Activated CD4-positive, CD25-positive, alpha-beta regulatory T cell (primary cell): ENCODE measurements around the gene SHROOM3.

Experiments
- DNase-seq, 4 experiments: peaks; one replicate each; lab custom pipeline; 2025; lab: John Stamatoyannopoulos, UW

The SHROOM3 gene

GRCh38 chr4:76781698-76782595 is 346.9 kb downstream of the SHROOM3 start:
- no peak for DNase-seq

GRCh38 chr4:76782837-76783236 is 347.8 kb downstream of the SHROOM3 start:
- no peak for DNase-seq

DNA sequence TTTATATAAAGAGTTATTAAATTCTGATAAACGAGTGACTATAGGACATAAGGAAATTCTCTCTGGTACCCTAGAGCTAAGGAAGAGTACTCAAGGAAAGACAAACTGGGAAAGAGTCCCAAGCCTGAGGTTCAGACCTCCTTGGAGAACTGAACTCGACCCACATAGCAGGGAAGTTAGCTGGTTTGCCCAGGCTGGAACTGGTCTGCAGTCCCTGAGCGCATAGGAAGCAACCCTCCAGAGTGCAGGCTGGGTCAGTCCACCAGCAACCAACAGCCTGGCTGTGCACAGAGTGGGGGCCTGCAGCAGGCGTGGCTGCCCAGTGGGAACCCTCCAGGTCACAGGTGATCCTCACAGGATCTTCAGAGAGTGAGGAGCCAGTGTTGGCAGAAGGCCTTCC is 348.8 kb downstream of the SHROOM3 start:
- DNase-seq, result no peak

DNA sequence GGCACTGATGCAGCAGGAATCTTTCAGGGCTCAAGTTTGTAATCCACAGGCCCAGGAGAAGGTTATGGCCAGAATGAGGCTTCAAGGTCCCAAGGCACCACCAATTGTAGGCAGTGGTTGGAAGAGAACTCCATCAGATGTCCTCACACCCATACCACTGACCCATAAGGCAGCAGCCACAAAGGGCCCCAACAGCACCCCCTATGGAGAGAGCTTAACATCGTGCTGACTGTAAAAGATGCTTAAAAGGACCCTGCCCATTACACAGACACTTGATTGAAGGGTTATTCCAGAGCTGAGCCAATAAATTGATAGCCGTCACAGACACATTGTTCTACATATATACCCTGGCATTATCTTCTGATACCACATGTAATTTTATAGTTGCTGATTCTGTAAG is 349.2 kb downstream of the SHROOM3 start:
- no peak for DNase-seq

DNA sequence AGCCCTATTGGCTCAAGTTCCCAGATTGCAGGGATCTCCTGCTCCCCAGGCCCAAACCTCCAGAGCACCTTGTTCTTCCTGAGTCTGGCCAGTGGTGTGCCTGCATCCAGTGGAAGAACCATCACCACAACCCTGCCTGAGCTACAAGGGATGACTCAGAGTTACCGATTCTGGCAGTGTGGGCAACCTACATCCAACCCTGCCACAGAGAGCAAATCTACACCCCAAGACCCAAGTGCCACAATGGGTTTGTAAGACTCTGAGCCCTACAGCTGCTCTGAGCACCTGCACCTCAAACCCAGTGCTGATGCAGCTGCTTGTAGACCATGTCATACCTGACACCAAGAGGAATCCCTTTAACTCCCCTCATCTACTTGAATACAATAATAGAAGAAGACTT is 352.9 kb downstream of the SHROOM3 start:
- no peak for DNase-seq

DNA sequence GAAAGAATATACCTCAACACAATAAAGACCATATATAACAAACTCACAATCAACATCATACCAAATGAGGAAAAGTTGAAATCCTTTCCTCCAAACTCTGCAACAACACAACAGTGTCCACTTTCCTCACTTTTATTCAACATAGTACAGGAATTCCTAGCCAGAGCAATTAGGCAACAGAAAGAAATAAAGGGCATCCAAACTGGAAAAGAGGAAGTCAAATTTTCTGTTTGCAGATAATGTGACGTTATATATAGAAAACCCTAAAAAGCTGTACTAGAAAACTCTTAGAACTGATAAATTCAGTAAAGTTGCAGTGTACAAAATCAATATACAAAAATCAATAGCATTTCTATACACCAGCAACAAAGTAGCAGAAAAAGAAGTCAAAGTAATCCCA is 355.3 kb downstream of the SHROOM3 start:
- DNase-seq, result no peak

DNA sequence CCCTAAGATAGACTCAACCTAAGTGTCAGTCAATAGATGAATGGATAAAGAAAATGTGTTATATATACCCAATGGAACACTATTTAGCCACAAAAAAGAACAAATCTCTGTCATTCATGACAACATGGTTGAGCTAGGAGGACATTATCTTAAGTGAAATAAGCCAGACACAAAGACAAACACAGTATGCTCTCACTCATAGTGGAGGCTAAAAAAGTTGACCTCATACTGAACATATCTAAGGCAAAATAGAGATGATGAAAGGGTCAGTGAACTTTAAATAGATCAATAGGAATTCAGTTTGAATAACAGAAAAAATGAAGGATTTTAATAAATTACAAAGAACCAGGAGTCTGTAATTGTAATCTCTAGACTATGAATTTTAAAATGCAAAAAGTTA is 356.4 kb downstream of the SHROOM3 start:
- DNase-seq, result no peak

GRCh38 chr4:76792418-76792817 is 357.4 kb downstream of the SHROOM3 start:
- no peak for DNase-seq

- no peak for DNase-seq
These were observed 360.2 kb downstream of the SHROOM3 start for GRCh38 chr4:76795243-76795642.

DNA sequence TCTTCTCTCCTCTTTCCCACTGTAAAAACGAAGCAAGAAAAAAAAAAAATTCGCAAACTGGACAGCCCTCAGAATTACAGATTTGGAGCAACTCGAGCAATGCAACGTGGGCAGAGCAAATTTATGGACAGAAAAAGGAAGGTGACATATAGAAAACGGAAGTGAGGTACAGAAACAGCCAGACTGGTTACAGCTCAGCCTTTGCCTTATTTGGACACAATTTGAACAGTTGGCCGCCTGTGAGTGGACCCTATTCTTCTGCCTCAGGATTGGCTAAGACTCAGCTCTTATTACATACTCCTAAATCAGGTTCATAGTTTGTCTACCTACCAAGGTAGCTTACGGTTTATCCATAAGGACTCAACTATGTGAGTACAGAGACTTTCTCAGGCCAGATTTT is 364.1 kb downstream of the SHROOM3 start:
- DNase-seq, result no peak

DNA sequence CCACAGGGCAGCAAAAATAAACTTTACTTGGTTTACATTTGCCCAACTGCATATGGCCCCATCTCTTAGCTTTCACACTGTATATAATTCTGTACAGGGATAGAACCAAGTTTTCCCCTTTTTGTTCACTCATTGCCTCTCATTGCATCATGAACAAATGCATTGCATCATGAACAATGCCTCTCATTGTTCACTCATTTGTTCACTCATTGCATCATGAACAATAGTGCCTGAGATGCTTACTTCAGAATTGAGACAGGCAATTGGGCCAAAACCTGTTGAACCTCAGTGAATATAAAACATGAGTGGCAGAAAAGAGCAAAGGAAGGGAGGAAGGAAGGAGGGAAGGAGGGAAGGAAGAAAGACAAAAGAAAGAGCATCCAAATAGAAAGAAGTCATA is 364.7 kb downstream of the SHROOM3 start:
- no peak for DNase-seq

DNA sequence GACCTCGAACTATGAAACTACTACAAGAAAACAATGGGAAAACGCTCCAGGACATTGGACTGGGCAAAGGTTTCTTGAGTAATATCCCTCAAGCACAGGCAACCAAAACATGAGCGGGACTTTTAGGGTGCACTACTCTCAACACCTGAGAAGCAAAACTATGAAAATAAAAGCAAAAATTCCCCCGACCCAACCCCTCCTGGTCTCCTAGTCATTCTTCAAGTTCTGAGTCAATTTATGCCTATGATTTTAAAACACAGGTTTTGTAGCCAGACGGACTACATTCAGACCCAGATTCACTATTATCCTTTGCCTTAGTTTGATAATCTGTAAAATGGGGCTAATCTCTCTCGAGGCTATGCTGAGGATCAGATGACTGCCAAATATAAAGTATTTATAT is 365.9 kb downstream of the SHROOM3 start:
- no peak for DNase-seq

- DNase-seq, result no peak
These were observed 366.7 kb downstream of the SHROOM3 start for GRCh38 chr4:76801621-76802235.

GRCh38 chr4:76802236-76803021 is 367.4 kb downstream of the SHROOM3 start:
- no peak for DNase-seq

DNA sequence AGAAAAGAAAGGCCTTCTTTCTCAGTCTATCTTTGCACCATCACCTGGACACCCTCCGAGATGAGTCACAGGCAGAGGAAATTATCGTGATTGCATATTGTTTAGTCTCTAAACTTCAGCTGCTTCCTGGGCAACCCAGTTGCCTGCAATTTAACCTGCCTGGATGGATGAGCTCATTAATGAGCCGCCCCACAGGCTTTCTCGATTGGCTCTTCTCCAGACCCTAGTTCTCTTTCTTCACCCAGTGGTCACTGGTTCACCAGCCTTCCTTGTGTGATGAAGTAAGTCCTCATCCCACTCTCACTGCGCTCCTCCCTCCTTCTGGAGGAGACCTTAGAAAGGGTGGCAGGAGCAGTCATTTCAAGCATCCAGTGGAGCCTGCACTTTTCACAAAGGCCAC is 368.5 kb downstream of the SHROOM3 start:
- DNase-seq, result no peak

DNA sequence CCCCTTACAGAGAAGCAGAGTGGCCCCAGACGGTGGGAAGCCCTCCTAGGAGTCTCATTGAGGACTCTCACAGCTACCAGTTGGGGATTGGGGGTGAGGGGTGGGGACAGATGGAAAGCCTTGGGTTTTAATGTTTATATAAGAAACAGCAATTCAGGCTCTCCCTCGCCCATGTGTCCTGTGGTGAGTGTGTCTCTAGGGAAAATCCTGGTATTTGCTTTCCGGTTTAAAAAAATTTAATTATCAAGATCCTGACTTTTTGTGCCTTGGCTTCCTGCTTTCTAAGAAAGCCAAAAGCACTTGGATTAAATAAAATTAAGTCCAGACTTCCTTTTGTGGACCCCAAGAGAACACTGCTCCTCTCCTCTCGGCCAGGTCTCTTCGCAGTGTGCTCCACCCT is 369.1 kb downstream of the SHROOM3 start:
- no peak for DNase-seq

GRCh38 chr4:76806346-76806745 is 371.3 kb downstream of the SHROOM3 start:
- DNase-seq, result no peak

DNA sequence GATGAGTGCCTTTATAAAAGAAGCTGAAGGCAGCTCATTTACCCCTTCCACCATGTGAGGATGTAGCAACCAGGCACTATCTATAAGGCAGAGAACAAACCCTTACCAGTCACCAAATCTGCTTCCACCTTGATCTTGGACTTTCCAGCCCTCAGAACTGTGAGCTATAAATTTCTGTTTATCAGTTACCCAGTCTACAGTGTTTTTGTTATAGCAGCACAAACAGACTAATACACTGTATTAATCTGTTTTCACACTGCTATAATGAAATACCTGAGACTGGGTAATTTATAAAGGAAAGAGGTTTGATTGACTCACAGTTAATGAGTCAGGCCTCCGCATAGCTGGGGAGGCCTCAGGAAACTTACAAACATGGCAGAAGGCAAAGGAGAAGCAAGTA is 371.7 kb downstream of the SHROOM3 start:
- no peak for DNase-seq

DNA sequence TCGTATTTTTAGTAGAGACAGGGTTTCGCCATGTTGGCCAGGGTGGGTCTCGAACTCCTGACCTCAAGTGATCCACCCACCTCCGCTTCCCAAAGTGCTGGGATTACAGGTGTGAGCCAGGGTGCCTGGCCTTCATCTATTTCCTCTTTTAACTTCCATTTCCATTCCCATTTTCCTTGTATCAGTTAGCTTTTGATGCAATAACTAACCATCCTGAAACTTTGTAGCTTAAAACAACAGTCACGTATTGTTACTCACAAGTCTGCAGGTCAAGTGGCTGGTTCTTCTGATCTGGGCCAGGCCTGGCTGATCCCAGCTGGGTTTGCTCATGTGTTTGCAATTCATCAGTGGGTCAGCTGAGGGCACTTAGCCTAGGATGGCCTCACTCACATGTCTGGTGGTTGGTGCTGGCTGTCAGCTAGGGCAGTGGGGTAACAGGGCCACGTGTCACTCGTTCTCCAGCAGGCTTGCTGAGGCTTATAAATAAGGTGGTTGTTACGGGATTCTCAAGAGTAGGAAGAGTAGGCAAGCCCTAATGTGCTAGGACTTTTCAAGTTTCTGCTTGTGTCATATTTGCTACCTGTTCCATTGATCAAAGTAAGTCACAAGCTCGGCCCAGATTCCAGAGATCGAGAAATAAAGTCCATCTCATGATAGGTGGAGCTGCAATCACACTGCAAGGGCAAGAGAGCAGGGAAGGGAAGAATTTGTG is 374.7 kb downstream of the SHROOM3 start:
- no peak for DNase-seq

DNA sequence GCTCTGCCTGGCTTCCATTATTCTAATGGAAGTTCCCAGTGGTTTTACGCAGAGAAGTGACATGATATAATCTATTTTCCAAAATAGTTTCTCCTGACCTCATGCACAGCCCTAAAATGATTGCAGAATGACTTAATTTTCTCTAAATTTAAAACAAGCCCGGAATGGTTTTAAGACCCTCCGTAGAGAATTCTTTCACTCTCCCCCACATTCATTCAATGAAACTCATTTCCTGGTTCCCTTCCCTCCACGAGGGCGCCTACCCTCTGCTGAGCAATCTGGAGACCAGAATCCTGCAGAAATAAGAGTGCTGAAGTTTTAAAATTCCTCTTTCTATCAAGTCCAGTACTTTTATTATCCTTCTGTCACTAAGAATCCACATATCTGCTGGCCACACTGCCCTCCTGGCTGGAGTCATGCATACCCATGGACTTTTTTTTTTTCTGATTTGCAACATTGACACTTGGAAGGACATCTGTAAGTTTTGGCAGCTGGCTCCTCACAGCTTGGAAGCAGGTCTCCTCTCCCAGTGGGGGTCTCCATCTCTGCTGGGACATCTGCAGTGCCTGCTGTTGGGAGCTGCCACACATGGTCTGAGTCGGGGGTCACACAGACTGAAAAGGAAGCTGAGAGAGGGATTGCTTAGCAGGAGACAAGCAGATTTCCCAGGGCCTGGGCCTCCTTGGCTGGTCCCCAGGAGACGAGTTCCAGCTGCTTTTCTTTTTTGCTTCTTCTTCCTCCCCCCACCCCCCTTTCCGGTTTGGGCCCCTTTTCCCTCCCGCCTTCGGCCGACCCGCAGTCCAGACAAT is 376.8 kb downstream of the SHROOM3 start:
- no peak for DNase-seq

DNA sequence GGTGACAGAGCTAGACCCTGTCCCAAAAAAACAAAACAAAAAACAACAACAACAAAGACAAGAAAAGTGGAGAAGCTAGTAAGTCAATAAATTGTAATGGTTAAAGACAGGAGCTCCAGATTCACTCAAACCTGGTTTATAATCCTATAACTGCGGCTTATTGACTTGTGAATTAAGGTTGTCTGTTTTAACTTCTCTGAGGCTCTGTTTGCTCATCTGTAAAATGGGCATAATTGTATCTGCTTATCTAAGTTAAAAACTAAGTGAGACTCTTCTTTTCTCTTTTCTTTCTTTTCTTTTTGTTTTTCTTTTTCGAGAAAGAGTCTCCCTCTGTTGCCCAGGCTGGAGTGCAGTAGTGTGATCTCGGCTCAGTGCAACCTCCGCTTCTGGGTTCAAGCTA is 378.0 kb downstream of the SHROOM3 start:
- DNase-seq, result no peak
